GM12801 (cell line): ENCODE data around the gene PIM3.

Source experiments
- TF ChIP-seq, protein P1 (sequence below): IDR thresholded peaks from one replicate; pipeline ENCODE4 v1.5.1; 2011; ENCODE audit warnings: control low read depth; ENCODE audit not compliant: insufficient read length; ENCODE audit errors: extremely low read depth

The PIM3 gene

DNA sequence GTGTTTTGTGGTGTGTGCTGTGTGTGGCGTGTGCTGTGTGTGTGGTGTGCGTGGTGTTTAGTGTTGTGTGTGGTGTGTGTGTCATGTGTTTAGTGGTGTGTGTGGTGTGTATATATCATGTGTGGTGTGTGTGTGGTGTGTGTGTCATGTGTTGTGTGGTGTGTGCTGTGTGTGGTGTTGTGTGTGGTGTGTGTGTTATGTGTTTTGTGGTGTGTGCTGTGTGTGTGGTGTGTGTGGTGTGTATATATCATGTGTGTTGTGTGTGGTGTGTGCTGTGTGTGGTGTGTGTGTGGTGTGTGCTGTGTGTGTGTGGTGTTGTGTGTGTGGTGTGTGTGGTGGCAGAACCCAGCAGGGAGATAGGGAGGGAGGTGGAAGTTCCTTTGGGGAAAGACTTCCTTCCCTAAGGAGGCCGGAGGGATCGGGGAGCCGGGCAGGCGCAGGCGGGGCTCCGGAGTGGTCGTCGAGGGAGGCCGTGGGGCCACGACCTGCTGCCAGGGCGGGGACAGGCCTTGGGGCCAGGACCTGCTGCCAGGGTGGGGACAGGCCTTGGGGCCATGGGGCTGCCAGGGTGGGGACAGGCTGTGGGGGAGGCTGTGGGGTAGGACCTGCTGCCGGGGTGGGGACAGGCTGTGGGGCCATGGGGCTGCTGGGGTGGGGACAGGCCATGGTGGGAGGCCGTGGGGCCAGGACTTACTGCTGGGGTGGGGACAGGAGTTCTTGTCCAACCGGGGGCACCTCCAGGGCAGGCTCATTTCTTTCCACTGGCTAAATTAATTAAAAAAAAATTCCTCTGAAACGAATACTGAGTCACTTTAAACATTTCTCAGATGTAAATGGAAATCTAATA is 15.2 kb downstream of the PIM3 start:
- TF ChIP-seq, protein P1, sequence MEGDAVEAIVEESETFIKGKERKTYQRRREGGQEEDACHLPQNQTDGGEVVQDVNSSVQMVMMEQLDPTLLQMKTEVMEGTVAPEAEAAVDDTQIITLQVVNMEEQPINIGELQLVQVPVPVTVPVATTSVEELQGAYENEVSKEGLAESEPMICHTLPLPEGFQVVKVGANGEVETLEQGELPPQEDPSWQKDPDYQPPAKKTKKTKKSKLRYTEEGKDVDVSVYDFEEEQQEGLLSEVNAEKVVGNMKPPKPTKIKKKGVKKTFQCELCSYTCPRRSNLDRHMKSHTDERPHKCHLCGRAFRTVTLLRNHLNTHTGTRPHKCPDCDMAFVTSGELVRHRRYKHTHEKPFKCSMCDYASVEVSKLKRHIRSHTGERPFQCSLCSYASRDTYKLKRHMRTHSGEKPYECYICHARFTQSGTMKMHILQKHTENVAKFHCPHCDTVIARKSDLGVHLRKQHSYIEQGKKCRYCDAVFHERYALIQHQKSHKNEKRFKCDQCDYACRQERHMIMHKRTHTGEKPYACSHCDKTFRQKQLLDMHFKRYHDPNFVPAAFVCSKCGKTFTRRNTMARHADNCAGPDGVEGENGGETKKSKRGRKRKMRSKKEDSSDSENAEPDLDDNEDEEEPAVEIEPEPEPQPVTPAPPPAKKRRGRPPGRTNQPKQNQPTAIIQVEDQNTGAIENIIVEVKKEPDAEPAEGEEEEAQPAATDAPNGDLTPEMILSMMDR: no peak

DNA sequence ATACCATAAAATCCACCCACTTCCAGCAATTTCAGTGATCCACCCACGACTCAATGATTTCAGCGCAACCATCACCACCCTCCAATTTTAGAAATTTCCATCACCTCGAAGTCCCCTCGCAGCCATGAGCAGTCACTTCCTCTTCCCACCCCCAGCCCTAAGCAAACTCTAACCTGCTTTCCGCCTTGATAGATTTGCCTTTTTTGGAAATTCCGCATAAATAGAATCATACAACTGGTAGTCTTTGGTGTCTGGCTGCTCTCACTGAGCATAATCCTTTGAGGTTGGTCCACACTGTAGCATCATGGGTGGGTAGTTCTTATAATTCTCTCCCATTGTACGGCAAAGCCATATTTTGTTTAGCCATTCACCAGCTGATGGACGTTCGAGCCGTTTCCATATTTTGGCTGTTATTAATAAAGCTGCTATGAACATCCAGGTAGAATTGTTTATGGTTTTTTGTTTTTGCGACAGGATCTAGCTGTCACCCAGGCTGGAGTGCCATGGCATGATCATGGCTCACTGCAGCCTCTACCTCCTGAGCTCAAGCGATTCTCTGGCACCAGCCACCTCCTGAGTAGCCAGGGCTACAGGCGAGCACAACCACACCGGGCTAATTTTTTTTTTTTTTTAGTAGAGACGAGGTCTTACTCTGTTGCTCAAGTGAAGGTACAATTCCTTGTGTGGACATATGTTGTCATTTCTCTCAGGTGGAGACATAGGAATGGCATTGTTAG is 16.0 kb downstream of the PIM3 start:
- TF ChIP-seq, protein P1: no peak

DNA sequence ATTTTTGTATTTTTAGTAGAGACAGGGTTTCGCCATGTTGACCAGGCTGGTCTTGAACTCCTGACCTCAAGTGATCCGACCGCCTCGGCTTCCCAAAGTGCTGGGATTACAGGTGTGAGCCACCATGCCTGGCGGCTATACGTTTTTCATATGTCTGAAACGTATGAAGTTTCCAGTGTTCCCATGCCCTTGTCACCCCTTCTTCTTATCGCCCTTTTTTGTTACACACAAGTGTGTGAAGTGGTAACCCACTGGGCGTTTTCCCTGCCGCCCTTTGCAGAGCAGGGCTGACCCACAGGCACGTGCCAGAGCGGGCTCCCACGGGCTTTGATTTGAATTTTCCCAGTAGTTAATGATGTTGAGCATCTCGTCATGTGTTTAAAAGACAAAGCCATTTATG is 17.0 kb downstream of the PIM3 start:
- TF ChIP-seq, protein P1: no peak

DNA sequence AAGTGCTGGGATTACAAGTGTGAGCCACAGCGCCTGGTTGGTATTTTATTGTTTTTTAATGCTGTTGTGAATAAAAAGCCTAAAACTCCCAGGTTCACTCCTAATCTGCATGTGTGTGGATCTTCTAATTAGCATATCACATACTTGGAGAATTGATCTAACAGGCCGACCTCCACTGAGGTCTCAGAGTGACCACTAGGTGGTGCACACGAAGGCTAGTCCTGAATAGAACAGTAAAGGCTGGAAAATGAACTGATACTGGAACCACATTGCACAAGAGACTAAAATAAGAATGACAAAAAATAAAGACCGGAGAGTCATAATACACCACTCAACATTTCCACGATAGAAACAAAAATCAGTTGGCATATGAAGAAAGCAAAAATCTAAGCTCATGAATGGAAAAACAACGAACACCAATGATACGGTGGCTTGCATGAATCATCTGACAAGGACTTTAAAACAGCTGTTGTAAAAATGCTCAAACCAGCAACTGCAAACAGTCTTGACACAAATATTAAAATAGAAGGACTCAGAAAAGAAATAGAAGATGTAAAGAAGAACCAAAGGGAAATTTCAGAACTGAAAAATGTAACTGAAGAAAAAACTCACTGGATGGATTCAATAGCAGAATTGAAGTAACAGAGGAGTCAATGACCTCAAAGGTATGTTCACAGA is 19.2 kb downstream of the PIM3 start:
- TF ChIP-seq, protein P1: no peak

DNA sequence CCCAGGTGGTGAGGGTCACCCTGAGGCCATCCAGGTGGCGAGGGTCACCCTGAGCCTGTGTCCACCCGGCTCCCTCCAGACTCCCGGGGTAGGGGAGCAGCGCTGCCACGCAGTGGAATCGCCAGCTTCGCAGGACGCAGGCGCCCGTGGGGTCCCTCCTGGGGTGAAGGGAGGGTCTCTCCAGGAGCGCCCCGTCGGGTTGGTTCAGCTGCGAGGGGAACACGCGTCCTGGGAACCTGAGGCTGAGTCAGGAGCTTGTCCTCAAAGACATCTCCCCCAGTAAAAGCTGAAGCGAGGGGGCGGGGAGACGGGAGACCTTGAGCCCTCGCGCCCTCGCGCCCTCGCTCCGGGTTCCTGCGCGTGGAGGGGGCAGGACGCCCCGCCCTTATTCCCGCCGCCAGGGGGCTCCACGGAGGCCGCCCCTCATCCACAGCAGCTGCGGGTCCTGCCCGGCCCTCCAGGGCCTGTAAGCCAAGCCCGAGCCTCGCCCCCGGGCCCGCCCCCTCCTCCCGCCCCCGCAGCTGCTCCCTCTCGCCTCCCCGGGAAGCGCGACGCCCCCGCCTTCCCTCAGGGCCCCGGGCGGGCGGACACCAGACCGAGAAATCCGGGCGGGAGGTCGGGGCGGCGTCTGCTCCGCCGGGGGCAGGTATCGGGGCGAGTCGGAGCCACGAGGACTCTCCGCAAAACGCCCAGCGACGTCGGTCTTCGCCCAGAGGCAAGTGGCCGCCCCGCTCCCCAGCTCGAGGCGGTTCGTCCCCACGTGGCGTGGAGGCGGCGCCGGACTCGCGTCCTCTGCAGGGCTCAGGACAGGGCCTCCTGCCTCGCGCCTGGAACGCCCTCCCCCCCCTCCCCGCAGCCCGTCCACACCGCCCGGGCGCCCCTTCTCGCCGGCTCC is 22.8 kb downstream of the PIM3 start:
- TF ChIP-seq, protein P1: no peak

DNA sequence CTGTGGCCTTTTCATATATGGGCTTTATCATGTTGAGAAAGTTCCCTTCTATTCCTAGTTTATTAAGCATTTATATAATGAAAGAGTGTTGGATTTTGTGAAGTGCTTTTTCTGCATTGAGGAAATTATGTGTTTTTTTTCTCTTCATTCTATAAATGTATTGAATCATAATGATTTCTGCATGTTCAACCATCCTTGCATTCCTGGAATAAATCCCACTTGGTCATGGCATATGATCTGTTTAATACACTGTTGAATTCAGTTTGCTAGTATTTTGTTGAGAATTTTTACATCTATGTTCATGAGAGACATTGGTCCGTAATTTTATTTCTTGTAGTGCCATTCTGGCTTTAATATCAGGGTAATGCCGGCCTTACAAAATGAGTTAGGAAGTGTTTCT is 25.8 kb downstream of the PIM3 start:
- TF ChIP-seq, protein P1: no peak

DNA sequence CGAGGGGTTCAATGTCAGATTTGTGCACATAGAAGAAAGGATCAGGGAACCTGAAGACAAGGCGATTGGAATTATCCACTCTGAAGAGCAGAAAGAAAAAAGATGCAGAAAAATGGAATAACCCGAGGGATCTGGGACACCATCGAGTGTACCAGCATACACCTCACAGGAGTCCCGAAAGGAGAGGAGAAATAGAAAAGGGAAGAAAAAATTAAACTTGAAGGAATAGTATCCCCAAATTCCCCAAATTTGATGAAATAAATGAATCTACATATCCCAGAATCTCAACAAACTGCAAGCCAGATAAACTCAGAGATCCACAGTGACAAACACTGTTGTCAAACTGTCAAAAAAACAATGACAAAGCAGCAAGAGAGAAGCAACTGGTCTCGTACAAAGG is 30.6 kb downstream of the PIM3 start:
- TF ChIP-seq, protein P1: no peak
